HG03520 (cell line): Measurements from ENCODE around the gene ZNF438.

Experiments
- ATAC-seq: cut with Tn5 transposase; IDR thresholded peaks from one replicate; pipeline ENCODE4 v1.9.1; 2021; ENCODE audit warnings: mild to moderate bottlenecking, moderate library complexity; ENCODE audit not compliant: unreplicated experiment

The ZNF438 gene

DNA sequence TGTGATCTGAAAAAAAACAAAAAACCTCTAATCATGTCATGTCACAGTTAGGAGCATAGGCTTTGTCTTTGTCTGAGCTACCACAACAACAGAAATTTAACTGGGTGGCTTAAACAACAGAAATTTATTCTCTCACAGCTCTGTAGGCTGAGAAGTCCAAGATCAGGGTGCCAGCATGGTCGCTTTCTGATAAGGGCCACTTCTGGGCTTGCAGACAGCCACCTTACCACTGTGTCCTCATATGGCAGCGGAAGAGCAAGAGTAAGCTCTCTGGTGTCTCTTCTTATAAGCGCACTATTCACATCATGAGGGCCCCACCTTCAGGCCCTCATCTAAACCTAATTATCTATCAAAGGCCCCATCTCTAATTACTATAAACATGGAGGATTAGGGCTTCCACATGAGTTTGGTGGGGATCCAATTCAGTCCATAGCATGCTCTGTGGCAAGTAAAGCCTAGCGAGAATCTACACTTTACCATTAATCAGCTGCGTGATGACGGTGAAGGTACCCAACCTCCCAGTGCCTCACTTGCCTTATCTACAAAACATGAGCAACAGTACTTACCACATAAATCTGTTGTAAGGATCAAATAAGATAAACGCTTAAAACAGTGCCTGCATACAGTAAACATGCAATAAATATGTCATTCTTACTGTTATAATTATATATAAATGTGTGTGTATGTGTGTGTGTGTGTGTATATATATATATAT is 17.3 kb downstream of the ZNF438 start:
- no peak for ATAC-seq

DNA sequence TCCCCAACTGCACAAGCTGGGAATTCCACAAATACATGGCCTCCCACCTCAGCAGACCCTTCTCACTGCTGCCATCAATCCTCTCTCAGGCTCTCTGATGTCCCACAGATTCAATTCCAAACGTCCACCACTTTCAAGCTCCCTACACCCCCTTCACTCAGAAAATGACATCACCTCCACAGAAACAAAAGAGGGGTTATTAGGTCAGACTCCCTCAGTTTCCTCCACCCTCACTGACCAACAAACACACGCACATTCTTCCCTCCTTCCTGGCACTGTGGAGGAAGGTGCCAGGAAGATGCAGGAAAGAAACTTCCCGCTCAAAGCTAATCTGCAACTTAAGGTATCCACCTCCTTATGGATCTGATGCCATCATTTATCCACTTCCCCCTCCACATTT is 18.3 kb downstream of the ZNF438 start:
- ATAC-seq = no peak

DNA sequence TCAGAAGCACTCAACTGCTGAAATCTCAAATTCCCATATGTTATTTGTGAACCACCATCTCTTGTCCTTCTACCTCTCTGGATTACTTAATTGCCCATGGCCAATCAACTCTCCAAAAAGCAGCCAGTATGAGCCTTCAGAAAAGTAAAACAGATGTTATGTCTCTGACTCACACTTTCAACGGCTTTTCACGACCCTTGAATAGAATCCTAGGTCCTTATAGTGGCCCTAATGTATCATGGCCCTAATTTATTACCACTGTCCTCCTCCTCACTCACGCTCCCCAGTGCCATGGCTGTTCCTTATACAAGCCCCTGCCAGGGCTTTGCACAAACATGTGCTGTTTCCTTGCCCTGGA is 20.0 kb downstream of the ZNF438 start:
- no peak for ATAC-seq

DNA sequence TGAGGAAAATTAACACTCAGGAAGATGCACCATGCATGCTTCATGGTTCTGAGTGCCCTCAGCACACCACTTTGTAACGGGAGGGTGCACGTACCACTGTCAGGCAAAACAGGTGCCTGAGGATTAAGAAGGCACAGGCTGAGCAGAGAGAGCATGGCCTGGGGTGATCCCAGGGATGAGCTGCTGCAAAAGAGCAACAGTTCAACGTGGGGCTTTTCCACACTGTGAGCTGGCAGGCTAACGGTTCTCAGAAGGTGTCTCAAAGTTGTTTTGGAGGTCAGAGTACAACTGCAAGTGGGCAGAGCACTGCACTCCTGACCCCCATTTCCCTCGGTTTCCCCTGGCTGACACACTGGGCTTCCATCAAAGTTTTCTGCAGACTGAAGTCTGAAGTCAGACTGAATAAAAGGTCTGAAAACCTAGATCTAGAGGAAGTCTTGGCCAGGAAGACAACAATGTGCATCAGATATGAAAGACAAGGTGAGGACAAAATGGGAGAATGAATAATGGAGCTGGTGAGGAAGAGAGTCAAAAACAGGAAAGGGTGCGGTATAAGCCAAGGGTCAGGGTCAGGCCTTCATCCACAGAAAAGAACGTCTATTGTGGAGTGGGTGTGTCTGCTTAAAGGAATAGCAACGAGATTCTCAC is 20.5 kb downstream of the ZNF438 start:
- ATAC-seq = no peak

DNA sequence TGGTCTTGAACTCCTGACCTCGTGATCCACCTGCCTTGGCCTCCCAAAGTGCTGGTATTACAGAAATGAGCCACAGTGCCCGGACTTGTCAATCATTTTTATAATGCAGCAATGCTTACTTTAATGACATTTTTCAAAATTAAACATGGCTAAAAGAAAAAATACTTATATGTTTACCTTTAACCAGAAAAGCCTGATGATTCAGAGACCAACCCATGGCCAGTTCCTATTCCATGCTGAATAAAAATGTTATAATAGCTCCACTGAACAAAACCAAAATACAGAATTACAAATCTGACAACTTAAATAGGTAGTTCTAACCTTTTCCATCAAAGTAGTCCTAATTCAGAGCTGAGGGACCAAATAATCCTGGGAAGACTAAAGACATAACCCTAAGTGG is 21.6 kb downstream of the ZNF438 start:
- no peak for ATAC-seq

DNA sequence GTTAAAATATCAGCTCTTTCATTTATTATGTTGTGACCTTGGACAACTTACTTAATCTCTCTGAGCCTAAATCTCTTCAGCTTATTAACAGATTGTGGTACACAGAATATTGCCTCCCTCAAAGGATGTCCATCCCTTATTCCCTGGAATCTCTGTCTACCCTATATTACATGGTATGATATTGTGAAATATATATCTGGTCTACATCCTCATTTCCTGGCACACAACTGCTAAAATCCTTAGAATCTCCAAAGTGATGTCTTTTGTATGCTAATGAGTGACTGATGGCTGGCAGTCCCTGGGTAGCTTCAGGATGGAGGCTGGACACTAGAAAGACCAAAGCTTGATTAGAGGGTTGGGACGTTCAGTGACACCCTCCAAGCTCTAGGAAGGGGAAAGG is 25.8 kb downstream of the ZNF438 start:
- no peak for ATAC-seq

DNA sequence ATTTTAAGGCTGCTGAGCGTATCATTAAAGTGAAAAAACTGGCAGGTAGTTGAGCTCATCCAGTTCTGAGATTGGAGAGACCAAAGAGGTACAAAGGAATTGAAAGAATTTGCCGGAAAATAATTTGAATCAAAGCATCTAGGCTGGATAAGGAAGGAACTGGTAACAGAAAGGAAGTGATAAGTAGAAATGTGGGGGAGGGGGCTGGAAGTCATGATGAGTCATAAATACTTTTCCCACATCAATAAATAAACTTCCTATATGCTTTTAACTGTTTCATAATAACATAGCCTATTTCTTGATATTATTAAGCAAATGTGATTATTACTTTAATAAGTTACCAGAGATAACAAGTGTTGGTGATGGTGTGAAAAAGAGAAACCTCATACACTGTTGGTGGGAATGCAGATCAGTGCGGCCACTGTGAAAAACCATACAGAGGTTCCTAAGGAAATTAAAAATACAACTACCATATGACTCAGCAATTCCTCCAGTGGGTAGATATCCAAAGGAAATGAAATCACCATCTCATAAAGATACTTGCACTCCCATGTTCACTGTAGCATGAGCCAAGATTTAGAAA is 27.0 kb downstream of the ZNF438 start:
- ATAC-seq = no peak

DNA sequence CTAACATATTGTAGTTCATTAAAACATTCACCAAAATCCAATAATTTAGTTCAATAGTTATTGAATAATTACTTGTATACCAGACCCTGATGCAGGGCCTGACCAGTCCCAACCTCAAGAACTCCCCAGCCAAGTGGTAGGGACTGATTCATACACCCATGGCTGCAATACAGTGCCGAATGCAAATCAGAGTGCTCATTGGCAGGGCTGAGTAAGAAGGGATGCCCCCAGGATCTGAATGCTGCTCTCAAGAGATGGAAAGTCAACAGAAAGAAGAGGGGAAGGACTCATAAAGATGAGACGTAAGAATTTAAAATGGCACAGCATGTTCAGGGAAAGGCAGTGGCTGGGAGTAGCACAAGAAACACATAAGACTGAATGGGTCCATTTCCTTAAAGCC is 29.9 kb downstream of the ZNF438 start:
- no peak for ATAC-seq

DNA sequence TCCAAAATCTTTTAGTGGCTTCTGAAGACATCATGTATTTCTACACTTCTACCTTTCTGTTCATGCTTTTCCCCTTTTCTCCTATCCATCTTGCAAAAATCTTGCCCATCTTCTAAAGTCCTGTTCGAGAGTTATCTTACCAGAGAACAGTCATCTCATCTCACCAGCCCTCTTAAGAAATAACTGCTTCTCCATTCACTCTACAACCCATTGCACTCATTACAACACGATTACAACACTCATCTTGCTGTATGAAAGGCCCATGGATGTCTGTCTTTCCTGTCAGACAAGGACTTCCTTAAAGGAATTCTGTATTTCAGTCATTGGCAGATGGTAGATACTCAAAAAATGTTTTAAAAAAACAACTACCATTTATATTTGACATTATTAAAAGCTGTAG is 30.8 kb downstream of the ZNF438 start:
- no peak for ATAC-seq

DNA sequence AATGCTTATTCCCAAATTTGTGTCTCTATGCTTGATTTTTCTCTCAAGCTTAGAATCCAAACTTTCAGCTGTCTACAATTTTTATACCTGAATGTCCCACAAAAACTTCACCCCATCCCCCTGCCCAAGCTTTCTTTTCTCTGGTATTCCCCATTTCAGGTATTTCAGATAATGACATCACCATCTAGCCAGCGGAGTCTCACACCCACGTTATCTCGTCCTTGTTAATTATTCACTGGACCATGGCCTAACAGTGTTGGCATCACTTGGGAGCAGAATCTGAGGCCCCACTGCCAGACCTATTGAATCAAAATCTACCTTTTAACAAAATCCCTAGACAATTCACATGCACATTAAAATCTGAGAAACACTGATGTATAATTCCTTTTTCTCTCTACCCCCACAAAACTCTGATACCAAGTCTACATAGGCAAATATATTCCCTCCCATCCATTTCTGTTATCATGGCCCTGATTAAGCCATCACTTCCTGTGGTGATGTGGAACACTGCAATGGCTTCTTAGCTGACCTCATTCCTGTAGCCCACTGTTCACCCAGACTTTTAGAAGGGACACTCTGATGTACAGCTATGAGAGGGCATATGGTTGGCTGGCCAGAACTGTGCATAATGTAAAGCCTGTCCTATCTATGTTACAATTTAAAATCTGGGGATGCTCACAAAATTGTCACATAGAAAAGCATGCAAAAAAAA is 31.4 kb downstream of the ZNF438 start:
- no peak for ATAC-seq

DNA sequence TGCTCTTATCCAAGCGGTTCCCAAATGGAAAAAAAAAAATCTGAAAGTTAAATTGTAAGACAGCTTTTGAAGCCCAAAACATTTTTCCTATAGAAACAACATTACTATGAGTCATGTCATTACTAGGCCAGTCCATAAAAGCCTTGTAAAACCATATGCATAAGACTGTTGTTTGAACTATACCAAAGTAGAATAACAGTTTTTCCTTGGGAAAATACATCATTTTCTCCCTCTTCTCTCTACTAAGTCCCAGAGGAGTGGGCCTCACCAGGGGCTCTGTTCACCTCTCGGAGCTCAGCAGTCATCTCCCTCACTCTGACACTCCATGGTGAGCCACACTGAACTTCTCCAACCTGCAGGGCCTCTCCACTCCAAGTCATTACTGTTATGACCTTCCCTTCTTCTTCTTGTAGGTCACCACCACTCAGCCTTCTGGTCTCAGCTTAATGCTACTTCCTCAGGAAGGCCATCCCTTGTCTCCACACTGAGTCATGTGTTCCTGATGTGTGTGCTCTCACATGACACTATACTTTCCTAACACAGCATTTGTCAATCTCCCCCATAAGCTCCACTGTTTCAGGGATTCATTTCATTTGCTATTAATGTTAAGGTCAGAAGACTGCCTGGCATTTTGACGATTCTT is 32.5 kb downstream of the ZNF438 start:
- no peak for ATAC-seq

DNA sequence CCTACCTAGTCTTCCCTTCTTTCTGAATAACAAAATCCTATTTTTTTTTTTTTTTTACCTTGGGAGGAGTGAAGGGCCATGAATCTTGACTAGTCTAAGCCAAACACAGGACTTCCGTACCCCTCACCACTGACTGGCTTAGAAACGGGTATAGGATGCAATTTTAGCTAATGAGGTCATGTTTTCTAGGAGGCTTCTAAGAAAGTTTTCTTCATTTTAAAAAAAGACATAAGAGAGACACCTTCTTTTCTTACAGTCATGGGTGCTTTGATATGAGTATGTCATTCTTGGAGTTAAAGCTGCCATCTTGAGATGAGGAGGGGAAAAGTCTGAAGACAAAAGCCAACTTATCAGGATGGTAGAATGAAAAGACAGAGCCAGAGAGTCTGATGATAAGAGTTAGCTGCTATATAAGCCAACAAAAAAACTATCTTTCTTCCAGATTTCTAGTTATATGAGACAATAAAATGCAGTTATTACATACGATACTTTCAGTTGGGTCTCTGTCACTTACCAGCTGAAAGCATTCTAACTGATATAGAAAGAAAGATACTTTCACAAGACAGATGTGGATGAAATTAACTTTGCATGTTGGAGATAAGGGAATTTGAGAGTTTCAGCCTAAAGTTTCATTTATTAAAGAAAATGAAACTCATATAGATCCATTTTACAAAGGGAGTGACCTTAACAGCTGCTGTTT is 34.0 kb downstream of the ZNF438 start:
- no peak for ATAC-seq

DNA sequence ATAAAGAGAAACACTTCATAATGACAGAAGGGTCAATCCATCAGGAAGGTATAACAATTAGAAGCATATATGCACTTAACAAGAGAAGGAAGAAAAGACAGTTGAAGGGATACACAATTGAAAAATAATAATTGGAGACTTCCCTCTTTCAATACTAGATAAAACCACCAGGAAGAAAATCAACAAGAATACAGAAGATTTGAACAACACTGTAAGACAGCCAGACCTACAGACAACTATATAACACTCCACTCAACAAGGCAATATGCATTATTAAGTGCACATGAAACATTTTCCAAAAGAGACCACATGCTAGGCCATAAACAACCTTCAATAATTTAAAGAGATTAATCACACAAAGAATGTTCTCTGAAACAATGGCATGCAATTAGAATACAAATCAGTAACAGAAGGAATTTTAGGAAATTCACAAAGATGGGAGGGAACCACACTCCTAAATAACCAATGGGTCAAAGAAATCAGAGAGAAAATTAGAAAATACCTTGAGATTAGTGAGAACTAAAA is 35.1 kb downstream of the ZNF438 start:
- ATAC-seq = no peak

DNA sequence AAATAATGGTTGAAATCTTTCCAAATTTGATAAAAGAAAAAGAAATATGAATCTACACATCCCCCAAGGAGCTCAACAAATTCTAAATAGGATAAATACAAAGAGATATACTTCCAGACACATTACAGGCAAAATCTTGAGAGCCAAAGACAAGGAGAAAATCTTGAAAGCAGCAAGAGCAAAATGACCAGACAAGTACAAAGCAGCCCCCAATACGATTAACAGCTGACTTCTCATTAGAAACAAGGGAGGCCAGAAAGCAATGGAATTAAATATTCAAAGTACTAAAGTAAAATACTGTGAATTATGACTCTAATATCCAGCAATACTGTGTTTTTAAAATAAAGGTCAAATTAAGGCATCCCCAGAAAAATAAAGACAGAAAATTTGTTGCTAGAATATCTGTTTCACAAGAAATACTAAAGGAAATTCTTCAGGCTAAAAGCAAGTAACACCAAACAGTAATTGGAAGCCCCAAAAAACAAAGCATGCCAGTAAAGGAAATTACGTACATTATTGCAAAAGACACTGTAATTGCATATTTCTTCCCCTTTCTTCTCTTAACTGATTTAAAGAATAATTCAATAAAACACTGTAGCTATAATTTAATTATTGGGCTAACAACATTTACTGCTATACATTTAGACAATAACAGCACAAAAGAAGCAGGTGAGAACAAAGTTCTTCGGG is 36.4 kb downstream of the ZNF438 start:
- ATAC-seq = no peak

DNA sequence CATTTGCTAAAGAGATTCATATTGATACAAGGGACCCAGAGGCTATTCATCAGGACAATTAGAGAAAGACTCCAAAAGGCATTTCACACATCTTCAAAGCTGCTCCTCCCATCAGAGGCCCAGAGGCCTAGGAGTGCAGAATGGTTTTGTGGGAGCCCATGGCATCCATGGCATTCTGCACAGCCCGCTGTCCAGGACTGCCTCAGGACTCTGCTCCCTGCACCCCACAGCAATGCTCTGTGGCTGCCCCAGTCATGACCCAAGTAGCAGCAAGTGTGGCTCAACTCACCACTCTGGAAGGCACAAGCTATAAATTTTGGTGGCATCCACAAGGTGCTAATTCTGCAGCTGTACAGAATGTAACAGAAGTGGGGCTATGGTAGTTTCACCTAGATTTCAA is 38.5 kb downstream of the ZNF438 start:
- ATAC-seq = no peak

DNA sequence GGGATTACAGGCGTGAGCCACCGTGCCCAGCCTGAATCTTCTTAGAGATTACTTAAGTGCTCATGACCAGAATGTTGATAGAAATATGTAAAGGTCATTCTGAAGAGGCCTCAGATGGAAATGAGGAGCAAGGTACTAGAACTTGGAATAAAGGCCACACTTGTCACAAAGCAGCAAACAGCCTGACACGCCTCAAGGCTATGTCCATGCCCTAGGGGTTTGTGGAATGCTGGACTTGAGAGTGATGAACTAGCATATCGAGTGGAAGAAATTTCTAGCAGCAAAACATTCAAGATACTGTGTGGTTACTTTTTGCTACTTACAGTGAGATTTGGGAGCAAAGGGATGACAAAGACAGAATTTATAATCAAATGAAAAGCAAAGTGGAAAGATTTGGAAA is 39.0 kb downstream of the ZNF438 start:
- no peak for ATAC-seq

DNA sequence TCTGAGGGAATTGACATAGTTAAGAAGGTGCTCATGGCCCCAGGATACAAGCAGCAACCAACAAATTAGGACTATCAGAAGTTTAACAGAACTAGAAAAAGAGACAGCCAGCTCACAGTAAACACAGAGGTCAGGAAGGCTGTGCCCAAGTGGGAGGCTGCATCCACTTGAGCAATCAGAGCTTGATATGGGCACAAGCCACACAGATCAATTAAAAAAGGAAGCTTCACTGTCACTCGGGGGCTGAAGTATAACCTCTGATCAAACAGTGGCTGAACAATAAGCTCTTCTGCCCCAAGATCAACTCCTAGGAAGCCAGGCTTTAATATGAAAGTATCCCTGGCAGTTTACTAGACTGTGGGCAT is 40.0 kb downstream of the ZNF438 start:
- no peak for ATAC-seq

DNA sequence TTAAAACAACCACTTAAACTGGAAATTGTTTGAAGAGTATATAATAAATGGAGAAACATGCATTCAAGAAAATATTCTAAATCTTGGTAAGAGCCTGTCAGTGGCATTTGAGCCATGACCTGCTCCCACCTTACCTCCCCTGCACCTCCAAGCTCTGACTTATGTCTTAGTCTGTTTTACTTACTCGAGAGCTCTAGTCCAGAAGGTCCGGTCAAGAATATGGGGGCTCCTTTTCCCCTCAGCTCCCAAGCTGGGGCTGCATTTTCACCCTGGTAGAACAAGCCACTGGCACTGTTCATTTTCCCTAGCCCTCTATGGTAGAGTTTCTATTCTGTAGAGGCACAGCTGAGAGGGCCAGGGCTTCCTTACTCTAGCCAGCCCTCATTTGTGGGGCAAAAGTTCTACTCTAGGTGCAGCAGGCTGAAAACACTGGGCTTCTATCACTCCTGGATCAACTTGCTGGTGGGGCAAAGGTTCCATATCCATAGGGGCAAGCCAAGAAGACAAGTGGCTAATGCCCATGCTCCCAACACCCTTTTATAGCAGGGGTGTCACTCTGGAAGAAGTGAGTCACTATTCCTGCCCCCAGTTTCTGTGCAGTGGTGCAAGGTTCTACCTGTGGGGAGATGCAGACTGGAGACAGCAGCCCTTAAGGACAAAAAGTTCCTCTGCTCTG is 40.6 kb downstream of the ZNF438 start:
- ATAC-seq = no peak

DNA sequence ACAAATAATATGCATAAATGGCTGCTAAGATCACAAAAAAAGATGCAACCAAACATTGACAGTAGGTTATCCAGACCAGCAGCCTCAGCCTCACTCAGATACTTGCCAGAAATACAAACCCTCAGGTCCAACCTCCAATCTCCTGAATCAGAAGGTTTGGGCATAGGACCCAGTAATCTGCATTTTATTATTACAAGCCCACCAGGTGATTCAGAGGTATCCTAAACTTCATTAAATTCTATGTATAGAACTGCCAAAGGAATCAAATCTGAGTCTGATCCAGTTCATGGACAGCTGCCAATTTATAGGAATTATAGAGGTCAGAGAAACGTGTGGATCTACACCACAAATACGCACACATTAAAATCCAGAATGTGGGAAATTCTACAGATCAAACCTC is 41.3 kb downstream of the ZNF438 start:
- no peak for ATAC-seq
